Thoracic aorta (tissue), 2 donors: Measurements from ENCODE around the gene PPFIBP2. TPM values are rescaled to one million over a fixed set of nuclear protein-coding genes. Genes with fewer than 3 reads are reported as not detected.

Experiments
- ATAC-seq: fragments of 150-250 bp; one replicate; pipeline ENCODE4 v1.8.0; 2017; ENCODE audit warnings: low read depth; ENCODE audit not compliant: insufficient number of reproducible peaks, low FRiP score
- DNase-seq: peaks from one replicate; pipeline ENCODE4 v3.0.0-alpha.2; 2020; ENCODE audit warnings: low spot score
- H3K27ac ChIP-seq, 2 donors: fragments of 200-600 bp; sonication (generic); 1 replicate in 1 of 2; 2 replicates in 1 of 2; pipeline ENCODE4 v1.5.1; 2016; ENCODE audit warnings: mild to moderate bottlenecking in 2 of 2, moderate library complexity in 2 of 2
- H3K27me3 ChIP-seq: fragments of 200-600 bp; sonication (generic); replicated peaks from 2 replicates; pipeline ENCODE4 v1.6.0; 2016; ENCODE audit warnings: mild to moderate bottlenecking; ENCODE audit not compliant: insufficient read depth
- H3K36me3 ChIP-seq: fragments of 200-600 bp; sonication (generic); one replicate; pipeline ENCODE4 v1.5.1; 2016
- H3K4me1 ChIP-seq, 2 donors: fragments of 200-600 bp; sonication (generic); 1 replicate in 1 of 2; 2 replicates in 1 of 2; pipeline versions ENCODE4 v1.5.1 to v1.6.0; 2016; ENCODE audit warnings: low read depth in 2 of 2, mild to moderate bottlenecking in 1 of 2; ENCODE audit not compliant: control insufficient read depth in 1 of 2
- H3K4me3 ChIP-seq: fragments of 200-600 bp; sonication (generic); 2 replicates; pipeline ENCODE4 v1.5.1; 2016; ENCODE audit warnings: mild to moderate bottlenecking
- H3K9me3 ChIP-seq: fragments of 200-600 bp; sonication (generic); 2 replicates; pipeline ENCODE4 v1.5.1; 2016
- total RNA-seq, 2 donors: library from RNA; depleted of rRNA; stranded (reverse); fragments of >200 nt; gene quantifications; one replicate each; pipeline versions ENCODE4 v1.1.0 to v1.2.3, GENCODE V29; 2016
- TF ChIP-seq, protein P1 (sequence below): fragments of 200-600 bp; sonication (generic); IDR thresholded peaks from one replicate; pipeline ENCODE4 v1.5.1; 2019; ENCODE audit warnings: antibody characterized with exemption

The PPFIBP2 gene
- total RNA-seq, 2 donors from 2014 or later: 43.5 to 48.9 TPM

DNA sequence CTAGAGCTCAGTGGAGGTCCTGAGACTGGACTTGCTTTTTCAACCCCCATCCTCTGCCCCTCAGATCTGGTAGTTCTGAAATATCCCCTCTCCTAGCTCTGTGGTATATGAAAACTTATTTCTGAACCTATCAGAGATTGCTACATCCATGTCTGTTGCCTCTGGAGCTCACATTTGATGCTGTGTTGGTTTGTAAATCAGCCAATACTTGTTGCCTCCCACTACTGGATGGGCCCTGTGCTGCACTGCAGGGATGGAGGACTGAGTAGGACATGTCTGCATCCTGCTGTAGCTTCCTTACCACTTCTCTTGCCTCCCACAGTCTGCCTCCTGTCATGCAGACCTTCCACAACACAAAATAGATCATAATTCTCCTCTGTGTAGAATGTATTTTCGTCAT lies 23.3 kb upstream of the PPFIBP2 start:
- Histone ChIP-seq H3K36me3 (no peaks in the 10 kb centered on the region), H3K9me3 (no peaks in the 10 kb centered on the region), H3K27ac (no peak overlapping the region), H3K4me3 (no peak overlapping the region), H3K4me1 (peaks cover 0 to 20% of the 10 kb centered on the region in 2 donors), H3K27me3 (no peaks in the 10 kb centered on the region)
- DNase-seq (no peak), ATAC-seq (no peak)
- TF ChIP-seq, protein P1, sequence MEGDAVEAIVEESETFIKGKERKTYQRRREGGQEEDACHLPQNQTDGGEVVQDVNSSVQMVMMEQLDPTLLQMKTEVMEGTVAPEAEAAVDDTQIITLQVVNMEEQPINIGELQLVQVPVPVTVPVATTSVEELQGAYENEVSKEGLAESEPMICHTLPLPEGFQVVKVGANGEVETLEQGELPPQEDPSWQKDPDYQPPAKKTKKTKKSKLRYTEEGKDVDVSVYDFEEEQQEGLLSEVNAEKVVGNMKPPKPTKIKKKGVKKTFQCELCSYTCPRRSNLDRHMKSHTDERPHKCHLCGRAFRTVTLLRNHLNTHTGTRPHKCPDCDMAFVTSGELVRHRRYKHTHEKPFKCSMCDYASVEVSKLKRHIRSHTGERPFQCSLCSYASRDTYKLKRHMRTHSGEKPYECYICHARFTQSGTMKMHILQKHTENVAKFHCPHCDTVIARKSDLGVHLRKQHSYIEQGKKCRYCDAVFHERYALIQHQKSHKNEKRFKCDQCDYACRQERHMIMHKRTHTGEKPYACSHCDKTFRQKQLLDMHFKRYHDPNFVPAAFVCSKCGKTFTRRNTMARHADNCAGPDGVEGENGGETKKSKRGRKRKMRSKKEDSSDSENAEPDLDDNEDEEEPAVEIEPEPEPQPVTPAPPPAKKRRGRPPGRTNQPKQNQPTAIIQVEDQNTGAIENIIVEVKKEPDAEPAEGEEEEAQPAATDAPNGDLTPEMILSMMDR: no peak

DNA sequence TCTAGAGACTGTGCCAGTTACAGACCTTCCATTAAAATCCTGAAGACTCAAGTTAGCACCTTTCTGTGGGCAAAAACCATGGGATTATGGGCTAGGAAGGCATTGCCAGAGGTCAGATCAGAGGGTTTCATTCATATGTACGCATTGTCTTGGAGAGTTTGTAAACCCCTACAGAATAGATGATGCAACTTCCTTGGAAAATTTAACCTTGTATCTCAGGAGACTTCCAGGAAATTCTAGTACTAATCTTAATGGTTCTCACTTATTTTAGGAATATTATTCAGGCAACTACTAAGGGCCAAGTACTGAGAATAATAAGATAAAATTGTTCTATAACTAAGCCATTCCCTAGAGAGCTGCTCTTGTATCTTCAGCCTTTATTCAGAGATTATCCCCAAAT lies 21.5 kb upstream of the PPFIBP2 start:
- no peak for ATAC-seq
- Histone ChIP-seq H3K4me3 (no peak overlapping the region), H3K27me3 (no peaks in the 10 kb centered on the region), H3K4me1 (peaks cover 0 to 3% of the 10 kb centered on the region in 2 donors), H3K9me3 (no peaks in the 10 kb centered on the region), H3K27ac (no peak overlapping the region), H3K36me3 (no peaks in the 10 kb centered on the region)
- no peak for DNase-seq
- TF ChIP-seq, protein P1: no peak

DNA sequence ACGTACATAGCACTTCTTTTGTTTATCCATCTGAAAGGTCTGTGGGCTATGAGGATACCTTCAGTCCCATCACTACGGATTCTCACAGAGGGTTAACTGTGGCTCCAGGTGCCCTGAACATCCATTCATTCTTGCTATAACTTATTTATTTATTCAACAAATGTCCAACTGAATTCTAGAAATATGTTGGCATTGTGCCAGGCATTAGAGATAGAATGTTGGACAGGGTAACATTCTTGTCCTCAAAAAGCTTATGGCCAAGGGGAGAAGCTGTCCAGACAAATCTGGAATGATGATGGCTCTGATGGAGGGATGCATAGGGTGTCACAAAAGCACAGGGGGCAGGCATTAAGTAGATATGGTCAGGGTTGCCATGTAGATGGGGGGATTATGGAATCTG lies 20.1 kb upstream of the PPFIBP2 start:
- H3K36me3 ChIP-seq: no peaks in the 10 kb centered on the region
- no peak overlapping the region for H3K27ac ChIP-seq
- no peaks in the 10 kb centered on the region for H3K27me3 ChIP-seq
- H3K4me3 ChIP-seq: no peak overlapping the region
- DNase-seq (no peak), ATAC-seq (no peak)
- H3K4me1 ChIP-seq: no peaks in the 10 kb centered on the region
- H3K9me3 ChIP-seq: no peaks in the 10 kb centered on the region
- TF ChIP-seq, protein P1: no peak

DNA sequence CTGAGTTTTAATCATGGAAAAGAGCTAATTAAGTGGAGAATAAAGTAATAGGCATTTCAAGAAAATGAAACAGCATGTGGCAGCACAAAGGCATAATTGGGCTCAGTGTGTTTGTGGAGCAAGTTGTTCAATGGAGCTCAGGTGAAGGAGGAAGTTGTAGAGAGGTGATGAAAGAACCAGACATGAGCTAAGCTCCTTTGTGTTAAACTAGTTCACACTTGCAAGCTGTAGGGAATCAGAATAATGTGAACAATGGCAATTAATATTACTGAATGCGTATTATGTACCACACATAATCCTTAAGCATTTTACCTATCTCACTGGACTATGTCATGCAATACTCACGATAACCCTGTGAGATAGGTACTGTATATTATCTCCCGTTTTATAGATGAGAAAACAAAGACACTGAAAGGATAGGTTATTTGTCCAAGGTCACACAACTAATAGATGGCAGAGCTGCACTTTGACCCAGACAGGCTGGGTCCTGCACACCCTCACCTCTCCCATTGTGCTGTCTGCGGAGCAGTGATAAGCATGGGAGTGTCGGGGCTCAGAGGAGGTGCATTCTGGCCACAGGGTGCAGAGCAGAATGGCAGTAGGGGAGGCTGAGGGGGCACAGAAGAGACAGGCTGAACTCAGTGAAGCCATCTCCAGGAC lies 19.6 kb upstream of the PPFIBP2 start:
- Histone ChIP-seq H3K9me3 (no peaks in the 10 kb centered on the region), H3K36me3 (no peaks in the 10 kb centered on the region), H3K27ac (no peak overlapping the region), H3K4me1 (no peaks in the 10 kb centered on the region), H3K4me3 (no peak overlapping the region), H3K27me3 (no peaks in the 10 kb centered on the region)
- ATAC-seq (no peak), DNase-seq (no peak)
- TF ChIP-seq, protein P1: no peak

DNA sequence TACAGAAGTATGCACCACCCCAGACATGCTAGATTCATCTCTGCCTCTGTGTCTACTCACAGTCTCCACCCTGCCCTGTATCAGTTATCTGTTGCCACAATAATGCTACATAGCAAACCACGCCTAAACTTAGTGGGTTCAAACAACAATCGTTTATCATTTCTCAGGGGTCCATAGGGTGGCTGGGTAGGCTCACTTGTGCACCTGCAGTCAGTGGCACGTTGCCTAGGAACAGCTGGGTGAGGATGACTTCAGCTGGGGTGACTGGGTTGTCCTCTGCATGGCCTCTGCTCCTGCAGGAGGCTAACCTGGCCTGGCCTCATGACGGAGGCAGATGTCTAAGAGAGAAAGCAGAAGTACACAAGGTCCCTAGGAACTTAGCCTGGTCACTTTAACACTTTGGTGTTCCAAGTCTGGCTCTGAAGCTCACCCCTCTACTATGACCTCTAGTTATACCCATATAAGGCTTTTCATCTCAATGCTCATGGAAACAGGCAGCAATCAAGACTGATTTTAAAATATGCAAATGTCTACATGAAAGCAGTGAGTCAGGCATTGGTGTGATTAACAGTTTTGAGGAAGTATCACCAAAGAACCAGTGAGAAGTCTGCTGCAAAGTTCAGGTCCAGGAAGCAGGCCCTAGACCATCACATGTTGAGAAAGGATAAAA lies 17.8 kb upstream of the PPFIBP2 start:
- no peak for ATAC-seq
- no peak for DNase-seq

More for the DNA sequence above, 17.8 kb upstream of the PPFIBP2 start:
- H3K9me3 ChIP-seq: no peaks in the 10 kb centered on the region
- H3K36me3 ChIP-seq: no peaks in the 10 kb centered on the region
- H3K4me3 ChIP-seq: no peak overlapping the region
- no peaks in the 10 kb centered on the region for H3K27me3 ChIP-seq
- H3K27ac ChIP-seq: no peak overlapping the region
- no peaks in the 10 kb centered on the region for H3K4me1 ChIP-seq
- TF ChIP-seq, protein P1: no peak
